Amniotic epithelial cell (primary cell): ENCODE measurements around the gene ARL8B.
A peak's percentile ranks its signal among the peaks of the same experiment; 100 is the strongest.

Experiments
- DNase-seq: peaks from one replicate; pipeline ENCODE4 v3.0.0-alpha.2; 2010; ENCODE audit warnings: low read depth

The ARL8B gene

GRCh38 chr3:5212628-5213573, 90.8 kb downstream of the ARL8B start:
- no peak for DNase-seq

- no peak for DNase-seq
Observed at GRCh38 chr3:5213574-5213966, 91.5 kb downstream of the ARL8B start.

- no peak for DNase-seq
Observed at GRCh38 chr3:5214352-5214751, 92.3 kb downstream of the ARL8B start.

- DNase-seq: peak; percentile 48
Observed at GRCh38 chr3:5217824-5218595, 95.9 kb downstream of the ARL8B start.

- DNase-seq: no peak
Observed at GRCh38 chr3:5218815-5219214, 96.7 kb downstream of the ARL8B start.

GRCh38 chr3:5219216-5219615, 97.1 kb downstream of the ARL8B start:
- no peak for DNase-seq

- no peak for DNase-seq
Observed at GRCh38 chr3:5220193-5220592, 98.1 kb downstream of the ARL8B start.

GRCh38 chr3:5220667-5221431, 98.8 kb downstream of the ARL8B start:
- no peak for DNase-seq

GRCh38 chr3:5221701-5222100, 99.6 kb downstream of the ARL8B start:
- DNase-seq: no peak

- DNase-seq: no peak
Observed at GRCh38 chr3:5222283-5223005, 100.4 kb downstream of the ARL8B start.

- DNase-seq: peak; percentile 32
Observed at GRCh38 chr3:5226783-5227182, 104.7 kb downstream of the ARL8B start.

- DNase-seq: peak; percentile 77
Observed at GRCh38 chr3:5227812-5228211, 105.7 kb downstream of the ARL8B start.

- DNase-seq: no peak
Observed at GRCh38 chr3:5229414-5229813, 107.3 kb downstream of the ARL8B start.
